Kidney (tissue), 14 donors: ENCODE results near the gene PLIN3. TPM values are rescaled to one million over a fixed set of nuclear protein-coding genes. Genes with fewer than 3 reads are reported as not detected.
A peak's percentile ranks its signal among the peaks of the same experiment; 100 is the strongest.

ENCODE experiments used
- DNase-seq, 5 donors: peaks; one replicate each; pipeline ENCODE4 v3.0.0-alpha.2; 2013 to 2020
- FAIRE-seq: peaks from 2 replicates; lab custom pipeline; 2012; peaks lifted over from hg19 to GRCh38; lab: Jason Lieb, UNC
- H3K27ac ChIP-seq, 2 donors: one replicate each; pipeline ENCODE4 v1.7.0; 2013; ENCODE audit warnings: low read depth in 2 of 2, low read length in 2 of 2, inconsistent platforms in 1 of 2
- H3K27me3 ChIP-seq: one replicate; pipeline ENCODE4 v1.7.1; 2013; ENCODE audit warnings: low read length, inconsistent platforms; ENCODE audit not compliant: control insufficient read depth, insufficient read depth
- H3K36me3 ChIP-seq, 3 donors: one replicate each; pipeline versions ENCODE4 v1.7.0 to v1.7.1; 2013; ENCODE audit warnings: low read length in 3 of 3, control low read depth in 1 of 3, inconsistent platforms in 1 of 3; ENCODE audit not compliant: insufficient read depth in 3 of 3, control insufficient read depth in 2 of 3
- H3K4me1 ChIP-seq, 3 donors: one replicate each; pipeline versions ENCODE4 v1.7.0 to v1.7.1; 2013; ENCODE audit warnings: low read length in 3 of 3, inconsistent platforms in 1 of 3, low read depth in 1 of 3; ENCODE audit not compliant: control insufficient read depth in 2 of 3, insufficient read depth in 2 of 3
- H3K4me3 ChIP-seq, 3 donors: one replicate each; pipeline versions ENCODE4 v1.7.0 to v1.8.1; 2013; ENCODE audit warnings: low read length in 3 of 3, control low read depth in 1 of 3, inconsistent platforms in 1 of 3
- H3K9ac ChIP-seq, 3 donors: one replicate each; pipeline versions ENCODE4 v1.7.0 to v1.7.1; 2013; ENCODE audit warnings: low read length in 3 of 3, control low read depth in 1 of 3, inconsistent platforms in 1 of 3
- H3K9me3 ChIP-seq, 3 donors: one replicate each; pipeline versions ENCODE4 v1.7.0 to v1.7.1; 2013; ENCODE audit warnings: low read length in 3 of 3, control low read depth in 1 of 3, inconsistent platforms in 1 of 3; ENCODE audit not compliant: control insufficient read depth in 2 of 3, insufficient read depth in 1 of 3
- intact Hi-C: fragments of 100-400 bp; cut with DNase I; formaldehyde crosslinking; loops from one replicate; pipeline ENCODE4 v1.11.1; 2022
- polyA plus RNA-seq: library from polyadenylated mRNA; stranded (reverse); fragments of 350-450 nt; fragmentation: Illumina TruSeq; extraction: RNeasy Lipid Tissue Mini Kit (QIAGEN cat#74804); gene quantifications from one replicate; pipeline ENCODE4 v1.2.3, GENCODE V29; 2014; ENCODE audit warnings: low read depth, low replicate concordance; ENCODE audit not compliant: insufficient read depth
- total RNA-seq: library from RNA; stranded (reverse); fragmentation: NEBNext Ultra II Directional; extraction: Animal tissue kit (Norgen Biotek cat#: 25700); gene quantifications from one replicate; pipeline ENCODE4 v1.2.1, GENCODE V29; 2021
- TF ChIP-seq, protein P1 (sequence below): IDR thresholded peaks from 3 replicates; pipeline ENCODE4 v1.5.1; 2012; ENCODE audit warnings: mild to moderate bottlenecking, moderate library complexity, borderline replicate concordance; ENCODE audit not compliant: insufficient read depth; ENCODE audit errors: extremely low read depth
- donor health status: control.
- donor health status: control.
- donor health status: control.
- donor health status: control.
- donor health status: control.
- donor health status: DM: yes; HTN: yes; CAD: no.
- donor health status: Normal renal cell carcinoma (clear cell type).

Gene PLIN3
- total and polyA plus RNA-seq, 2 donors from 2014 or later = 30.5 to 60.0 TPM

DNA sequence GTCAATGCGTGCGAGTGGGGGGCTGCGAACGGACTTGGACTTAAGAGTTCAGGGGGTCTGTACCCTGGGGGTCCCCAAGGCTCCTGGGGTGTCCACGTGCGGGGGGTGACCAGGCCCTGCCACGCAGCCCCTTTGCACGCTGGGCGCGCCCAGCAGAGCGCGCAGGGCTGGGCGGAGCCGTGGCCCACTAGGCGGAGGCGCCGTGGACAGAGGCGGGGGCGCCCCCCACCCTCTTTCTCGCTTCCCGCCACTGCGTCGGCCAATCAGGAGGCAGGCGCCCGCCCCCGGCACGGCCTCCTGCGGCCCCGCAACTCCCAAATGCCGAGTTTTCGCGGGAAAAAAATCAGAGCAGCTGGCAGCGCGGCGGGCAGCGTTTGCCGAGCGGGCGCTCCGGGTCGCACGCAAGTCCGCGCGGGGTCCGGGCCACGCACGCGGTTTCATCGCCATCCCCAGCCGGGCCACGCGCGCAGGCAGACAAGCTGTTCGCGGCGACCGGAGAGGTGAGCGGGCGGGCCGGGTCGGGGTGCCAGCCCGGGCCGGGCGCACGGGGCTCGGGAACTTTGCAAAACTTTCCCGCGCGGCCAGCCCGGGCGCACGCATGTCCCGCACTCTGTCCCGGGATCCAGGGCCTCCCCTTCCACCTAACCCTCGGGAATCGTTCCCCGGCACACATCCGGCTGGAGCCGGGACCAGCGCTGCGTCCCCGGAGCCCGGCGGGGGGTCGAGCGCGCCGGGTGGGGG is 41.9 kb upstream of the PLIN3 start, which contains the start of gene UHRF1:
Gene UHRF1 (plus strand): TSS at position 346 of the 741 bp plus-strand sequence. CDS start 1,385 bp downstream, outside the sequence.
- FAIRE-seq = no peak
- DNase-seq = peak in 4 of 5 donors; percentile 69 to 85 (median 74)

DNA sequence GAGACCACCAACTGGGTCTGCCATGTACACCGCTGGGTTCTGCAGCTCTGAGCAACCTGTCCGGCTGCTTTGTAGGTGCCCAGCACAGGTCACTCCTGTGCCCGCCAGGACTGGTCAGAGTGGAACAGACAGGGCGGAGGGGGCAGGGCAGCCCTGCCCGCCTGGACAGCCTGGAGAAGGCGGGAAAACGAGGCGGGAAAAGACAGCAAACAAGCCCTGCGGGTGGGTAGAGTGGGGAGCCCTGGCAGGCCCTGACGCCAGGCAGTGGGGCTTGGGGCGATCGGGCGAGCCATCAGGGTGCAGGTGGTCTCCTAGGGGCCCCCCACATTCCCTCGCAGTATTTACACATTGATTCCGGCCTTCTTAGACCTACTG is 41.3 kb upstream of the PLIN3 start:
- Histone ChIP-seq H3K9me3 (no peaks in the 10 kb centered on the region), H3K9ac (no peak overlapping the region), H3K27ac (no peak overlapping the region), H3K36me3 (no peaks in the 10 kb centered on the region), H3K4me1 (peaks cover 0 to 15% (median 13%) of the 10 kb centered on the region in 3 donors), H3K27me3 (no peaks in the 10 kb centered on the region), H3K4me3 (no peak overlapping the region)
- TF ChIP-seq, protein P1, sequence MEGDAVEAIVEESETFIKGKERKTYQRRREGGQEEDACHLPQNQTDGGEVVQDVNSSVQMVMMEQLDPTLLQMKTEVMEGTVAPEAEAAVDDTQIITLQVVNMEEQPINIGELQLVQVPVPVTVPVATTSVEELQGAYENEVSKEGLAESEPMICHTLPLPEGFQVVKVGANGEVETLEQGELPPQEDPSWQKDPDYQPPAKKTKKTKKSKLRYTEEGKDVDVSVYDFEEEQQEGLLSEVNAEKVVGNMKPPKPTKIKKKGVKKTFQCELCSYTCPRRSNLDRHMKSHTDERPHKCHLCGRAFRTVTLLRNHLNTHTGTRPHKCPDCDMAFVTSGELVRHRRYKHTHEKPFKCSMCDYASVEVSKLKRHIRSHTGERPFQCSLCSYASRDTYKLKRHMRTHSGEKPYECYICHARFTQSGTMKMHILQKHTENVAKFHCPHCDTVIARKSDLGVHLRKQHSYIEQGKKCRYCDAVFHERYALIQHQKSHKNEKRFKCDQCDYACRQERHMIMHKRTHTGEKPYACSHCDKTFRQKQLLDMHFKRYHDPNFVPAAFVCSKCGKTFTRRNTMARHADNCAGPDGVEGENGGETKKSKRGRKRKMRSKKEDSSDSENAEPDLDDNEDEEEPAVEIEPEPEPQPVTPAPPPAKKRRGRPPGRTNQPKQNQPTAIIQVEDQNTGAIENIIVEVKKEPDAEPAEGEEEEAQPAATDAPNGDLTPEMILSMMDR = no peak
- no peak for FAIRE-seq
- intact Hi-C loops = no loop called here
- peak in 4 of 5 donors; percentile 53 to 79 (median 60) for DNase-seq

More for the DNA sequence above, 41.9 kb upstream of the PLIN3 start, which contains the start of gene UHRF1:
- peaks cover 0 to 15% (median 13%) of the 10 kb centered on the region in 3 donors for H3K4me1 ChIP-seq
- no peaks in the 10 kb centered on the region for H3K27me3 ChIP-seq
- no peak within 1 kb of the TSS for H3K27ac ChIP-seq
- no peaks in the 10 kb centered on the region for H3K9me3 ChIP-seq
- no peaks in the 10 kb centered on the region for H3K36me3 ChIP-seq
- H3K9ac ChIP-seq = peak within 1 kb of the TSS in 2 of 3 donors; percentile 19 to 22
- TF ChIP-seq, protein P1 = no peak
- H3K4me3 ChIP-seq = peak within 1 kb of the TSS; percentile 44 to 72 (median 59)
- intact Hi-C loops = no loop called here

DNA sequence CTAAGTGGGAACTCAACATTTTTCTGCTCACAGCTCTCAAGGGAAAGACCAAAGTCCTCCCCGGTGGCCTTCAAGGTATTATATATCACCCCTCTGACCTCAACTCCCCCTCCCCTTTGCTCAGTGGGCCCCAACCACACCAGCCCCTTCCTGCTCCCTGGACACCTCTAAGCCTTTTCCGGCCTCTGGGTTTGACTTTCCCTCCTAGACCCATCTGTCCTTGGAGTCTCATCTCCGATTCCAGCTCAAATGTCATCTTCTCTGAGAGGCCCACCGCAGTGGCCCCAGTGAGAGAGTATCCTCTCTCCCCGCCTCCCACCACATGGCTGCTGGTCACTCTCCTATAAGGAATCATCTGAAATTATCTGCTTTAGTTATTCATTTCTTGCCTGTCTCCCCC is 40.9 kb upstream of the PLIN3 start:
- Histone ChIP-seq H3K9ac (no peak overlapping the region), H3K36me3 (no peaks in the 10 kb centered on the region), H3K27me3 (no peaks in the 10 kb centered on the region), H3K9me3 (no peaks in the 10 kb centered on the region), H3K4me3 (no peak overlapping the region), H3K27ac (no peak overlapping the region), H3K4me1 (peaks cover 0 to 15% (median 13%) of the 10 kb centered on the region in 3 donors)
- FAIRE-seq (no peak), DNase-seq (peak in 4 of 5 donors; percentile 83 to 92 (median 85))
- TF ChIP-seq, protein P1 = no peak
- intact Hi-C loops = no loop called here
